HG02588 (cell line): ENCODE data around the gene BGN.

Experiments used
- ATAC-seq: cut with Tn5 transposase; IDR thresholded peaks from one replicate; pipeline ENCODE4 v1.9.1; 2021; ENCODE audit warnings: mild to moderate bottlenecking, moderate library complexity; ENCODE audit not compliant: unreplicated experiment

Gene BGN

GRCh38 chrX:153459986-153460385 is 34.8 kb upstream of the BGN start:
- ATAC-seq, result no peak

GRCh38 chrX:153460826-153461225 is 34.0 kb upstream of the BGN start:
- no peak for ATAC-seq

GRCh38 chrX:153462291-153462690 is 32.5 kb upstream of the BGN start:
- ATAC-seq, result no peak

GRCh38 chrX:153463031-153463430 is 31.7 kb upstream of the BGN start:
- no peak for ATAC-seq

- no peak for ATAC-seq
Observed at GRCh38 chrX:153463556-153463955, 31.2 kb upstream of the BGN start.

GRCh38 chrX:153464116-153464515 is 30.7 kb upstream of the BGN start:
- no peak for ATAC-seq

- no peak for ATAC-seq
Observed at GRCh38 chrX:153465691-153466380, 28.9 kb upstream of the BGN start.

- ATAC-seq, result no peak
Observed at GRCh38 chrX:153468008-153468580, 26.7 kb upstream of the BGN start.

- peak; percentile 30 for ATAC-seq
Observed at GRCh38 chrX:153469811-153470410, 24.9 kb upstream of the BGN start.

GRCh38 chrX:153470411-153471363 is 24.1 kb upstream of the BGN start, which contains the start of gene HAUS7:
TSS of gene HAUS7 (minus strand) at chrX:153470576. CDS start at chrX:153470557, 19 bp downstream.
- ATAC-seq, result peak; percentile 81

- ATAC-seq, result no peak
Observed at GRCh38 chrX:153471663-153472280, 23.0 kb upstream of the BGN start.

GRCh38 chrX:153473126-153473525 is 21.7 kb upstream of the BGN start:
- ATAC-seq, result no peak

- ATAC-seq, result no peak
Observed at GRCh38 chrX:153474266-153474665, 20.5 kb upstream of the BGN start.

GRCh38 chrX:153474718-153475117 is 20.1 kb upstream of the BGN start:
- no peak for ATAC-seq

- ATAC-seq, result no peak
Observed at GRCh38 chrX:153475271-153475670, 19.5 kb upstream of the BGN start.

- no peak for ATAC-seq
Observed at GRCh38 chrX:153475751-153476281, 19.0 kb upstream of the BGN start.

GRCh38 chrX:153476666-153477363 is 18.0 kb upstream of the BGN start:
- no peak for ATAC-seq

GRCh38 chrX:153477364-153477857 is 17.4 kb upstream of the BGN start:
- no peak for ATAC-seq

GRCh38 chrX:153477901-153478300 is 16.9 kb upstream of the BGN start:
- ATAC-seq, result no peak

GRCh38 chrX:153478746-153479145 is 16.0 kb upstream of the BGN start:
- ATAC-seq, result no peak
